NCI-H524 (cell line): ENCODE measurements around the gene LTA4H.
"Not testable (repeated sequence)": the region's sequence is repeated elsewhere in the genome, so short reads cannot be mapped to it uniquely, and the experiment has no call there.

Experiments
- DNase-seq, 2 experiments: peaks; one replicate each; lab custom pipeline; 2025; lab: John Stamatoyannopoulos, UW

The LTA4H gene

GRCh38 chr12:96035283-96036236 lies at the start of gene LTA4H:
TSS of gene LTA4H (minus strand) at chr12:96035587. CDS start at chr12:96035519, 68 bp downstream.
- DNase-seq = peak; percentile 98 to 99

DNA sequence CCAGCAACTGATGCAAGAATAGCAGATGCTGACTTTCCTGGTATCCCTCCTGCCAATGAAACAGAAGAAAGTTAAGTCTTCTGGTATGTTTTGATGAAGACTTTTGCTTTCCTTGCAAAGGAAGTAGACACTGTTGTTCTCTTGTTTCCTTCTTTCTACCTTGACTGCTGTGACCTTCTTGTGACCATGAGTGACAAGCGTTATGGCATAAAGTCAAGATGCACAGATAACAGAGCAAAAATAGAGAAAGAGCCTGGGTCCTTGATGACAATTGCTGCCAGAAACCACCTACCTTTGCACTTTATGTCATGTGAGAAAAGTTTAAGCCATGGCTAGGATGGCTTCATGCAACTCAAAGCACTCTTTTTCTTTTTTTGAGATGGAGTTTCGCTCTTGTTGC lies 49.2 kb upstream of the LTA4H start:
- DNase-seq = no peak

DNA sequence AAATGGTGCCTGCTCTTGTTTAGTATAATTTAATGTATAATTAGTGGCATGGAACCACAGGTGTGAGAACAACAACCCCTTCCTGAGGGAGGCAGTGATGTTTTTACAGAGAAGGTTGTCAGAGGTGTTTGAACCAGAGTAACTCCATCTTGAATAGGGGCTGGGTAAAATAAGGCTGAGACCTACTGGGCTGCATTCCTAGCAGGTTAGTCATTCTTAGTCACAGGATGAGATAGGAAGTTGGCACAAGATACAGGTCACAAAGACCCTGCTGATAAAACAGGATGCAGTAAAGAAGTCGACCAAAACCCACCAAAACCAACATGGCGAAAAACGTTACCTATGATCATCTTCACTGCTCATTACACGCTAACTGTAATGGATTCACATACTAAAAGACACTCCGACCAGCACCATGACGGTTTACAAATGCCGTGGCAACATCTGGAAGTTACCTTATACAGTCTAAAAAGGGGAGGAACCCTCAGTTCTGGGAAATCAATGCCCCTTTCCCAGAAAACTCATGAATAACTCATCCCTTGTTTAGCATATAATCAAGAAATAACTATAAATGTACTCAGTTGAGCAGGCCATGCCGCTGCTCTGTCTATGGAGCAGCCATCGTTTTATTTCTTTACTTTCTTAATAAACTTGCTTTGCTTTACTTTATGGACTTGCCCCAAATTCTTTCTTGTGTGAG lies 47.8 kb upstream of the LTA4H start:
- no peak for DNase-seq

DNA sequence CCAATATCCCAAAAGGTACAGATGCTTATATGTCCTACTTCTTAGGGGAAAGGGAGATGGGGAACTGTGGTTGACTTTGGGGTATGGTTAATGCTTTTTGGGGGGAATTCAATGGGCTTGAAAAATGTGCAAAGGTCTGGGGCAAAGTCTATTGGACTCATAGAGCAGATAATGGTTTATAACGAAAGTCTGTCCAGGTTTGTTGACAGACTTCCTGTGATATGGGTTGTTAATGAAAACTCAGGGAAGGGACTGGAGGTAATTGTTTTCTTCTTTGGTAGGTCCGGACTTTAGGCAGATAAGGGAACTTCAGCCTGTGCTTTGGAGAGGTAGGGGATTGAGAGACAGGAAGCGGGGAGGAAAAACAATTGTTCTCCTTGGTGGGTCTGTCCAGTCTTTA lies 46.2 kb upstream of the LTA4H start:
- DNase-seq = no peak

- DNase-seq = no peak
Measured at GRCh38 chr12:96078231-96079135, 43.1 kb upstream of the LTA4H start.

DNA sequence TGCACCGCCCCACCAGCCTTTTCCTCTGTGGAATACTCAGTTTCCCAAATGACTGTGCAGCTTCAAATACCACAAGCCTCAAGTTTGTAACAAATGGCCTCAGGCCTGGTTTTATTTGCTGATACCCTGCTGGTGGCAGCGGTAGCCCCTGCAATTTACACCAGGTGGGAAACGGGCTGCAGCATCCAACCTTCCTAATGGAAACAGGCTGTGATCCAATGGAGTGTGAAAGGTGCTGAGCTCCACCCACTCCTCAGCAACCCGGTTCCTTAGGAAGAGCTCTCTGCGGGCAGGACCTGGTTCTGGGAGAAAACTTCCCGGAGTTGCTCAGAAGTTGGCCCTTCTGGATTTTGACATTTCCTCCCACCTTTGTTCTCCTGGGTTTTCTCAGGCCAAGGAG lies 41.7 kb upstream of the LTA4H start:
- no peak for DNase-seq

DNA sequence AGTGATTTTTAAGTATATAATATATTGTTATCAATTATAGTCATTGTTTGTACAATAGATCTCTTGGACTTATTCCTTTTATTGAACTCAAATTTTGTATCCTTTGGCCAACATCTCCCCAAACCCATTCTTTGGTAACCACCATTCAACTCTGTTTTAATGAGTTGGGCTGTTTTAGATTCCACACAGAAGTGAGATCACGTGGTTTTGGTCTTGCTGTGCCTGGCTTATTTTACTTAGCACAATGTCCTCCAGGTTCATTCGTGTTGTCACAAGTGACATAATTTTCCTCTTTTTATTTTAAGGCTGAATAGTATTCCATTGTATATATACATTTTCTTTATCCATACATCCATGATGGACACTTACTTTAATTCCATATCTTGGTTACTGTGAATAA lies 40.2 kb upstream of the LTA4H start:
- DNase-seq = no peak

DNA sequence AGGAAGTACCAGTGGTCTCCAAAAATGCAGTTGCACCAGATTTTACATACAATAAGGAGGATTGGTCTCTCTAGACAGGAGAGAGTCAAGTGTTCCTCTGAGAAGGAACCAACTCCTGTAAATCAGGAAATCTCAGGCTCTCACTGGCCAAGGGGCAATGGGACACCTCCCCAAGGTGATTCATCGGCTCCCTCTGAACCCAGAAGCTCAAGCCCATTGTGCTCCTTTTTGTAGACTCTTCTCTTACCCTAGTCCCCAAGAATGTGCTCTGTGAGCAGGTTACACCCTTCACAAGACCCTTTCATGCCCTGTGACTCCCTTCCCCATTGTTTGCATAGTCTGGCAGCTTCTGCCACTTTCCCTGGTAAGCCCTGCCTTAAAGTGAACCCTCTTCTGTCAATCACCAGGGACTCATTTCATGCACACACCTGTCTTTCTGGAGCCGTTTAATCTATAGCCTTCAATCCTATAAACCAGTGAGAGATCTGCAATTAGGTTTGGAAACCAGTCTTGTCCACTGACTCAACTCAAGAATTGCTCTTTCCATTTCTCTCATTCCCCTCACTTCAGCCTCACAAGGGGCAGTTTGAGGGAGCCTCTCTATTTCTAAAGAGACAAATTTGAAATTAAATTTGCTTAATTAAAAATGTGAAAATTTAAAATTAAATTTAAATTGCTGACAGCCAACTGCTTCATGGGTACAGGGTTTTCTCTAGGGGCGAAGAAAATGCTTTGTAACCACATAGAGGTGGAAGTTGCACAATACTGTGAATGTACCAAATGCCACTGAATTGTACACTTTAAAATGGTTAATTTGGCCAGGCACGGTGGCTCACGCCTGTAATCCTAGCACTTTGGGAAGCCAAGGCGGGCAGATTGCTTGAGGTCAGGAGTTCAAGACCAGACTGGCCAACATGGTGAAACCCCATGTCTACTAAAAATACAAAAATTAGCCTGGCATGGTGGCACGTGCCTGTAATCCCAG lies 38.3 kb upstream of the LTA4H start:
- DNase-seq = peak; percentile 18 to 72

- peak; percentile 93 to 97 for DNase-seq
Measured at GRCh38 chr12:96070670-96071279, 35.4 kb upstream of the LTA4H start.

DNA sequence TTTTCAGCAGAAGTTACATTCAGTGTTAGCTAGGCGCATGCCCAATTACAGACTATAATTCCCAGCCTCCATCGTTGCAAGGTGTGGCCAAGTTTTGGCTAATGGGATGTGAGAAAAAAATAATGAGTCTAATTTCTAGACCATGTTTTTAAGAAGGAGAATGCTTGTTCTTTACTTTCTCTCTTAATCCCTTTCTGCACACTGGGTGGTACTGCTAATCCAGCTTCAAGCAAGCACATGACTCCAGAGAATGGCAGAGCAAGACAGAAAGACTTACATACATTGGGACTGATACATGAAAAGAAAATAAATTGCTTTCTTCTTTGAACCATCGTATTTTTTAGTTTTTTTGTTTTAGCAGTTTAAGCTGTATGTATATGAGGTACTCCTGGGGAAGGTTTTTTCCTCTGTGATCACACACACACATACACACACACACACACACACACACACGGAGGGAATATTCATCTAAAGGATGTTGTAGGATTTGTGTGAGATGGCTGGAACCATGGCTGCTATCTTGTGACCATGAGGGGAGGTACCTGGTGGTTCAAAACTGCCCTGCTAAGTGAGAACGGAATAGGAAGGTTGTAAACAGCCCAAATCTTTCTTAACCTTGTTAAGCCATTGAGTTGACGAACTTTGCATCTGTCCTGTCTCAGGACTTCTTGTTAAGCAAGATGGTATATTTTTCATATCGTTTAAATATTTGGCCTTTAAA lies 34.3 kb upstream of the LTA4H start:
- DNase-seq = peak in 1 of 2 experiments; percentile 23

DNA sequence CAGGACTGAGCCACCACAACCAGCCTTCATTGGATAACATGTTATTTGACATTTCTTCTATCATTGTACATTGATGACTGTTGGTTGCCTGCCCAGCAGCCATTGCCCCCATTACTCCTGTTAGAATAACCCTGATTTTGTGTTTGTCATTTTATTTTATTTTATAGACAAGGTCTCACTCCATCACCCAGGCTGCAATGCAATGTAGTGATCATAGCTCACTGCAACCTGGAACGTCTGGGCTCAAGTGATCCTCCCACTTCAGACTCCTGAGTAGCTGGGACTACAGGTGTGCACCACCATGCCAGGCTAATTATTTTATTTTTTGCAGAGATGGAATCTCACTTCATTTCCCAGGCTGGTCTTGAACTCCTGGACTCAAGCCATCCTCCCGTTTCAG lies 33.2 kb upstream of the LTA4H start:
- DNase-seq = no peak

DNA sequence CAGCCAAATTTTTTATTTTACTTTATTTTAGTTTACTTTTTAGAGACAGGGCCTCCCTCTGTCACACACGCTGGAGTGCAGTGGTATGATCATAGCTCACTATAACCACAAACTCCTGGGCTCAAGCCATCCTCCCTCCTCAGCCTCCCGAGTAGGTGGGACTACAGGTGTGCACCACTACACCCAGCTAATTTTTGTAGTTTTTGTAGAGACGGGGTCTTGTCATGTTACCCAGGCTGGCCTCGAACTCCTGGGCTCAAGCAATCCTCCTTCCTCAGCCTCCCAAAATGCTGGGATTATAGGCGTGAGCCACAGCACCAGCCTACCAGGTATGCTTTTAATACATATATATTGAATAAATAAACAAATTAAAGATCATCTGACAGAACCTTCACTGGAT lies 32.7 kb upstream of the LTA4H start:
- DNase-seq = no peak

GRCh38 chr12:96065776-96066175 lies 30.4 kb upstream of the LTA4H start:
- DNase-seq = not testable (repeated sequence)

DNA sequence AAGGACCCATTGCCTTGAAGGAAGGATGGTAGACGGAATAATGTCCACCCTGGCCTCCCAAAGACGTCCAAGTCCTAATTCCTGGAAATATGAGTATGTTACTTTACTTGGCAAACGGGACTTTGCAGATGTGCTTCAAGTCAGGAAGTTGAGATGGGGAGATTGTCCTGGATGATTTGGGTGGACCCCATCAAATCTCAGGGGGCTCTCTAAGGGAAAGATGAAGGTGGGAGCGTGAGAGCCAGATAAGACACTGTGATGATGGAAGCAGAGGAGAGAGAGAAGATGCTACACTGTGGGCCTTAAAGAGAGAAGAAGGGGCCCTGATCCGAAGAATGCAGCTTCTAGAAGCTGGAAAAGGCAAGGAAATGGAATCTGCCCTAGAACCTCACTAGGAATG lies 29.6 kb upstream of the LTA4H start:
- DNase-seq = no peak

DNA sequence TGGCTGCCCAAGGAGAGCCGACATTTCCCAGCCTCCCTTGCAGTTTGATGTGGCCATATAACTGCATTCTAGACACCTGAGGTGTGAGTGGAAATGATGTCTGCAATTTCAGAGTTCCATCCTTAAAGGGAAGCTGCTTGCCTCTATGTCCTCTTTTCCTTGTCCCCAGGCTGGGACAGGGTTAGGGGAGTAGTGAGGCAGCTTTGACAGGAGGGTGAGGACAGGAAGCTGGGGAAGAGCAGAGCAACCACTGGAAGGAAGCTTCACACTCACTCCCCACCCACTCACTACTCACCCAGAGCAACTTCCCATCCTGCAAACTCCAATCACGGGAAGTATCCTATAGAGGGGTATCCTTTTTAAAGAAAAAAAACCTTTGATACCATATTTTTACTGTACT lies 28.9 kb upstream of the LTA4H start:
- DNase-seq = no peak

- peak in 1 of 2 experiments; percentile 60 for DNase-seq
Measured at GRCh38 chr12:96063046-96063445, 27.7 kb upstream of the LTA4H start.

- DNase-seq = peak; percentile 44 to 76
Measured at GRCh38 chr12:96061864-96062453, 26.6 kb upstream of the LTA4H start.

- no peak for DNase-seq
Measured at GRCh38 chr12:96061323-96061722, 25.9 kb upstream of the LTA4H start.

- no peak for DNase-seq
Measured at GRCh38 chr12:96060041-96060440, 24.7 kb upstream of the LTA4H start.
